ENCODE measurements around the gene ZNF836. TPM values are rescaled to one million over a fixed set of nuclear protein-coding genes. Genes with fewer than 3 reads are reported as not detected.
A peak's percentile ranks its signal among the peaks of the same experiment; 100 is the strongest.

Gene ZNF836
- total and polyA plus RNA-seq, 2 of the 13 experiments (the other 11 are each of a cell fraction or from before 2014, with no cell fraction given) = 1.6 to 5.3 TPM

DNA sequence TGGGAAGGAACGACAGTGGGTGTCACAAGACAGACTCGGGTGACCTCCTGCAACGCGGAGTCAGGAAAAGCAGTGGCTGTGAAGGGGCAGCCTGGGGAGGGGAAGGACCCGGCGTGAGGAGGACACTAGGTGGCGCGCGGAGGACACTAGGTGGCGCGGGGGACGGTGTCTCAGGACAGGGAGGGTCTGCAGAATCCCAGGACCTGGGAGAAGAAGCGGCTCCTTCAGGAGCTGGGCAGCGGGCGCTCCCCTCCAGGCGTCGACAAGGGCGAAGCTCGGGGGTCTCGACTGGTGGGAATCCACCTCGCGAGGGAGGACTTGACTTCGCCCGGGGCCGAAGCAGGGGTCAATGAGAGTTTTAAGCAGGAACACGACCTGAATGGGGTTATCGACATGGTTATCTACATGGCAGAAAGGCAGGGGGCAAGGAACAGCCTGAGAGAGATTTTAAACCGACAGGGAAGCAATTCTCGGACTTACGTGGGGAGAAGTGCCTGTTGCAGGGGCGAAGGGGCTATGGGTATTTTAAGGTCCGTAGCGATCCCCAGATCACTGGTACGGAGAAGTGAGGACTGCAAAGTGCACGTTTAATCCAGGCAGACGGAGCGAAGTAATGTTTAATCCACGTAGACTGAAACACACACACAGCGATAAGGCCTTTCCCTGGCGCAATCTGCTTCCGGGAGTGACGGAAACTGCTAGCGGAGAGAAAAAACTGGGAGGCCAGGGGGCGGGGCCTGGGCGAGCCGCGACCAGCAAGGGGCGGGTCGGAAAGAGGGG lies 32.0 kb downstream of the ZNF836 start, which contains the start of gene ZNF616 (continued):
- TF ChIP-seq, protein P1, sequence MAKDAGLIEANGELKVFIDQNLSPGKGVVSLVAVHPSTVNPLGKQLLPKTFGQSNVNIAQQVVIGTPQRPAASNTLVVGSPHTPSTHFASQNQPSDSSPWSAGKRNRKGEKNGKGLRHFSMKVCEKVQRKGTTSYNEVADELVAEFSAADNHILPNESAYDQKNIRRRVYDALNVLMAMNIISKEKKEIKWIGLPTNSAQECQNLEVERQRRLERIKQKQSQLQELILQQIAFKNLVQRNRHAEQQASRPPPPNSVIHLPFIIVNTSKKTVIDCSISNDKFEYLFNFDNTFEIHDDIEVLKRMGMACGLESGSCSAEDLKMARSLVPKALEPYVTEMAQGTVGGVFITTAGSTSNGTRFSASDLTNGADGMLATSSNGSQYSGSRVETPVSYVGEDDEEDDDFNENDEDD (CRISPR knock-in tag; IDR thresholded peaks at IDR 0.05; ENCODE audit: borderline replicate concordance) = peak; percentile 24; the same call in 1 of the 2 replicates
- TF ChIP-seq NFYC (CRISPR knock-in tag; IDR thresholded peaks at IDR 0.05) (no peak), SRSF4 (IDR thresholded peaks at IDR 0.05; ENCODE audit: low read depth, low read length, poor library complexity, severe bottlenecking) (no peak), ZNF737 (CRISPR knock-in tag; IDR thresholded peaks at IDR 0.05; ENCODE audit: borderline replicate concordance) (no peak), KDM5A (IDR thresholded peaks at IDR 0.05; ENCODE audit: borderline replicate concordance, low read length) (no peak; the same call in 1 of the 2 replicates), ZNF382 (CRISPR knock-in tag; IDR thresholded peaks at IDR 0.05; ENCODE audit: borderline replicate concordance) (no peak), SP1 (IDR thresholded peaks at IDR 0.05) (no peak), SP1 (CRISPR knock-in tag; IDR thresholded peaks at IDR 0.05) (peak; percentile 85), ARNT (IDR thresholded peaks at IDR 0.05) (no peak), ZNF883 (CRISPR knock-in tag; IDR thresholded peaks at IDR 0.05; ENCODE audit: not compliant biosample characterization) (peak; percentile 16), SMAD9 (CRISPR knock-in tag; IDR thresholded peaks at IDR 0.05) (no peak), ZNF678 (CRISPR knock-in tag; IDR thresholded peaks at IDR 0.05) (peak; percentile 59; the same call in 1 of the 2 replicates), ZNF775 (CRISPR knock-in tag; IDR thresholded peaks at IDR 0.05; ENCODE audit: borderline replicate concordance) (peak; percentile 54; the same call in 1 of the 2 replicates), RFX3 (CRISPR knock-in tag; IDR thresholded peaks at IDR 0.05) (no peak), ZFP36L2 (CRISPR knock-in tag; IDR thresholded peaks at IDR 0.05) (0 out of 2 replicates have a peak, but pooled peaks have one; percentile 18), ZNF484 (CRISPR knock-in tag; IDR thresholded peaks at IDR 0.05; ENCODE audit: borderline replicate concordance, low read depth) (no peak), ZNF333 (CRISPR knock-in tag; IDR thresholded peaks at IDR 0.05; ENCODE audit: borderline replicate concordance) (no peak), ZKSCAN5 (CRISPR knock-in tag; IDR thresholded peaks at IDR 0.05) (0 out of 2 replicates have a peak, but pooled peaks have one; percentile 22), SMAD3 (CRISPR knock-in tag; IDR thresholded peaks at IDR 0.05) (peak; percentile 17), ZNF792 (CRISPR knock-in tag; IDR thresholded peaks at IDR 0.05) (no peak; the same call in 1 of the 2 replicates)
- TF ChIP-seq, protein P2, sequence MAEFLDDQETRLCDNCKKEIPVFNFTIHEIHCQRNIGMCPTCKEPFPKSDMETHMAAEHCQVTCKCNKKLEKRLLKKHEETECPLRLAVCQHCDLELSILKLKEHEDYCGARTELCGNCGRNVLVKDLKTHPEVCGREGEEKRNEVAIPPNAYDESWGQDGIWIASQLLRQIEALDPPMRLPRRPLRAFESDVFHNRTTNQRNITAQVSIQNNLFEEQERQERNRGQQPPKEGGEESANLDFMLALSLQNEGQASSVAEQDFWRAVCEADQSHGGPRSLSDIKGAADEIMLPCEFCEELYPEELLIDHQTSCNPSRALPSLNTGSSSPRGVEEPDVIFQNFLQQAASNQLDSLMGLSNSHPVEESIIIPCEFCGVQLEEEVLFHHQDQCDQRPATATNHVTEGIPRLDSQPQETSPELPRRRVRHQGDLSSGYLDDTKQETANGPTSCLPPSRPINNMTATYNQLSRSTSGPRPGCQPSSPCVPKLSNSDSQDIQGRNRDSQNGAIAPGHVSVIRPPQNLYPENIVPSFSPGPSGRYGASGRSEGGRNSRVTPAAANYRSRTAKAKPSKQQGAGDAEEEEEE (CRISPR knock-in tag; IDR thresholded peaks at IDR 0.05; ENCODE audit: borderline replicate concordance) = no peak; the same call in 1 of the 2 replicates
- TF ChIP-seq, protein P3, sequence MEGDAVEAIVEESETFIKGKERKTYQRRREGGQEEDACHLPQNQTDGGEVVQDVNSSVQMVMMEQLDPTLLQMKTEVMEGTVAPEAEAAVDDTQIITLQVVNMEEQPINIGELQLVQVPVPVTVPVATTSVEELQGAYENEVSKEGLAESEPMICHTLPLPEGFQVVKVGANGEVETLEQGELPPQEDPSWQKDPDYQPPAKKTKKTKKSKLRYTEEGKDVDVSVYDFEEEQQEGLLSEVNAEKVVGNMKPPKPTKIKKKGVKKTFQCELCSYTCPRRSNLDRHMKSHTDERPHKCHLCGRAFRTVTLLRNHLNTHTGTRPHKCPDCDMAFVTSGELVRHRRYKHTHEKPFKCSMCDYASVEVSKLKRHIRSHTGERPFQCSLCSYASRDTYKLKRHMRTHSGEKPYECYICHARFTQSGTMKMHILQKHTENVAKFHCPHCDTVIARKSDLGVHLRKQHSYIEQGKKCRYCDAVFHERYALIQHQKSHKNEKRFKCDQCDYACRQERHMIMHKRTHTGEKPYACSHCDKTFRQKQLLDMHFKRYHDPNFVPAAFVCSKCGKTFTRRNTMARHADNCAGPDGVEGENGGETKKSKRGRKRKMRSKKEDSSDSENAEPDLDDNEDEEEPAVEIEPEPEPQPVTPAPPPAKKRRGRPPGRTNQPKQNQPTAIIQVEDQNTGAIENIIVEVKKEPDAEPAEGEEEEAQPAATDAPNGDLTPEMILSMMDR (CRISPR knock-in tag; IDR thresholded peaks at IDR 0.05) = peak; percentile 97
- TF ChIP-seq, protein P4, sequence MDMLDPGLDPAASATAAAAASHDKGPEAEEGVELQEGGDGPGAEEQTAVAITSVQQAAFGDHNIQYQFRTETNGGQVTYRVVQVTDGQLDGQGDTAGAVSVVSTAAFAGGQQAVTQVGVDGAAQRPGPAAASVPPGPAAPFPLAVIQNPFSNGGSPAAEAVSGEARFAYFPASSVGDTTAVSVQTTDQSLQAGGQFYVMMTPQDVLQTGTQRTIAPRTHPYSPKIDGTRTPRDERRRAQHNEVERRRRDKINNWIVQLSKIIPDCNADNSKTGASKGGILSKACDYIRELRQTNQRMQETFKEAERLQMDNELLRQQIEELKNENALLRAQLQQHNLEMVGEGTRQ (IDR thresholded peaks at IDR 0.05; ENCODE audit: low read depth, low read length) = no peak
- TF ChIP-seq, protein P4 (CRISPR knock-in tag; IDR thresholded peaks at IDR 0.05; ENCODE audit: borderline replicate concordance) = no peak; the same call in 1 of the 2 replicates

All from HepG2 (cell line).